Sigmoid colon (tissue), 7 donors: ENCODE measurements around the gene THSD7B. TPM values are rescaled to one million over a fixed set of nuclear protein-coding genes. Genes with fewer than 3 reads are reported as not detected.

Source experiments
- DNase-seq: peaks from one replicate; pipeline ENCODE4 v3.0.0-alpha.2; 2019
- H3K27ac ChIP-seq, 4 donors: fragments of 200-600 bp; sonication (generic); one replicate each; pipeline ENCODE4 v1.5.1; 2016 to 2019; ENCODE audit warnings: mild to moderate bottlenecking in 1 of 4
- H3K27me3 ChIP-seq, 3 donors: fragments of 200-600 bp; sonication (generic); one replicate each; pipeline ENCODE4 v1.5.1; 2019; ENCODE audit warnings: mild to moderate bottlenecking in 1 of 3
- H3K36me3 ChIP-seq, 4 donors: fragments of 200-600 bp; sonication (generic); one replicate each; pipeline ENCODE4 v1.5.1; 2016 to 2019
- H3K4me1 ChIP-seq, 4 donors: fragments of 200-600 bp; sonication (generic); one replicate each; pipeline ENCODE4 v1.5.1; 2017 to 2019
- H3K4me3 ChIP-seq, 4 donors: fragments of 200-600 bp; sonication (generic); one replicate each; pipeline ENCODE4 v1.5.1; 2017 to 2019; ENCODE audit warnings: mild to moderate bottlenecking in 2 of 4, moderate library complexity in 1 of 4
- H3K9me3 ChIP-seq, 4 donors: fragments of 200-600 bp in 3 of 4; sonication (generic) in 3 of 4; one replicate each; pipeline versions ENCODE4 v1.5.1 to v1.6.1; 2013 to 2019
- EP300 ChIP-seq, 4 donors: sonication (generic); formaldehyde crosslinking; IDR thresholded peaks; one replicate each; pipeline ENCODE4 v1.6.1; 2017; ENCODE audit warnings: antibody characterized with exemption in 4 of 4
- POLR2A ChIP-seq, 2 donors: fragments of 450-650 bp; IDR thresholded peaks; one replicate each; pipeline ENCODE4 v1.6.1; 2016; ENCODE audit warnings: antibody characterized with exemption in 2 of 2, mild to moderate bottlenecking in 2 of 2, moderate library complexity in 2 of 2
- POLR2AphosphoS5 ChIP-seq, 4 donors: sonication (generic); formaldehyde crosslinking; IDR thresholded peaks; one replicate each; pipeline ENCODE4 v1.6.1; 2017; ENCODE audit warnings: antibody characterized with exemption in 4 of 4
- WGBS, 2 donors: extraction: QIAGEN DNeasy Blood & Tissue Kit; methylation state at CpG; one replicate each; pipeline ENCODE4 v1.1.7; 2013; 5-methylcytosine and 5-hydroxymethylcytosine counted together
- intact Hi-C: fragments of 100-400 bp; cut with DNase I; formaldehyde crosslinking; loops from one replicate; pipeline ENCODE4 v1.15.1; 2023
- polyA plus RNA-seq, 3 donors: library from polyadenylated mRNA; stranded (reverse); fragments of 200-250 nt; gene quantifications; one replicate each; pipeline ENCODE4 v1.2.3, GENCODE V29; 2013
- total RNA-seq, 4 donors: library from RNA; depleted of rRNA; stranded (reverse); fragments of >200 nt; gene quantifications; one replicate each; pipeline ENCODE4 v1.1.0, GENCODE V29; 2016
- TF ChIP-seq, protein P1 (sequence below), 4 experiments: fragments of 450-650 bp in 3 of 4; fragments of 200-600 bp in 1 of 4; IDR thresholded peaks; one replicate each; pipeline ENCODE4 v1.5.1; 2016 to 2019; ENCODE audit warnings: antibody characterized with exemption in 4 of 4, mild to moderate bottlenecking in 3 of 4, moderate library complexity in 2 of 4
- donor health status: healthy with polysubstance abuse.
- donor health status: Bipolar disorder and iron deficiency.
- donor health status: healthy.

Gene THSD7B
- total and polyA plus RNA-seq, 7 donors = 0.16 to 0.83 (median 0.27) TPM; not detected in 2

DNA sequence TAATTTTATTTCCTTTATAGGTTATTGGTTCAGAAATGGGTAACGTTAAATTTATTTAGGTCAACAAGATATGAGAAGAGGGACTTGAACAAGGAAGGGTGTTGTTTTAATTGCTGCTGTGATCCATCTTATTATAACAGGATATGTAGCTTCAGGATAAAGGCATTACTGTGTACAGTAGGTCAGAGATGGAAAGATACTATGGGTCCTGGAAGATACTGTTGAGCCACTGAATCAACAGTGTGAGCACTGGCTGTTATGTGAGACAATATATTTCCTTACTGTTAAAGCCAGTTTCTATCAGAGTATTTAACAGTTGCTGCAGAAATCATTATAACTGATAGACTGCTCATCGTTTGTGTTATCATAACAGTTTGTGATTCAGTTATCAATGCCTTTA lies 414.7 kb downstream of the THSD7B start:
- Histone ChIP-seq H3K4me1 (no peaks in the 10 kb centered on the region), H3K36me3 (no peaks in the 10 kb centered on the region), H3K9me3 (no peaks in the 10 kb centered on the region), H3K27me3 (no peaks in the 10 kb centered on the region), H3K27ac (no peak overlapping the region), H3K4me3 (no peak overlapping the region)
- TF ChIP-seq POLR2AphosphoS5 (IDR thresholded peaks at IDR 0.05) (no peak), POLR2A (IDR thresholded peaks at IDR 0.05) (no peak), EP300 (IDR thresholded peaks at IDR 0.05) (no peak)
- intact Hi-C loops = no loop called here
- no peak for DNase-seq
- WGBS, 2 donors = 79 to 84% methylated on average over 2 of the region's 2 CpGs

- Histone ChIP-seq H3K9me3 (no peaks in the 10 kb centered on the region), H3K27ac (no peak overlapping the region), H3K4me3 (no peak overlapping the region), H3K27me3 (no peaks in the 10 kb centered on the region), H3K36me3 (no peaks in the 10 kb centered on the region), H3K4me1 (no peaks in the 10 kb centered on the region)
- intact Hi-C loops = no loop called here
- DNase-seq = no peak
- 78 to 82% methylated on average over 1 of the region's 1 CpG for WGBS, 2 donors
- no peak for TF ChIP-seq EP300 (IDR thresholded peaks at IDR 0.05)
- TF ChIP-seq, protein P1, sequence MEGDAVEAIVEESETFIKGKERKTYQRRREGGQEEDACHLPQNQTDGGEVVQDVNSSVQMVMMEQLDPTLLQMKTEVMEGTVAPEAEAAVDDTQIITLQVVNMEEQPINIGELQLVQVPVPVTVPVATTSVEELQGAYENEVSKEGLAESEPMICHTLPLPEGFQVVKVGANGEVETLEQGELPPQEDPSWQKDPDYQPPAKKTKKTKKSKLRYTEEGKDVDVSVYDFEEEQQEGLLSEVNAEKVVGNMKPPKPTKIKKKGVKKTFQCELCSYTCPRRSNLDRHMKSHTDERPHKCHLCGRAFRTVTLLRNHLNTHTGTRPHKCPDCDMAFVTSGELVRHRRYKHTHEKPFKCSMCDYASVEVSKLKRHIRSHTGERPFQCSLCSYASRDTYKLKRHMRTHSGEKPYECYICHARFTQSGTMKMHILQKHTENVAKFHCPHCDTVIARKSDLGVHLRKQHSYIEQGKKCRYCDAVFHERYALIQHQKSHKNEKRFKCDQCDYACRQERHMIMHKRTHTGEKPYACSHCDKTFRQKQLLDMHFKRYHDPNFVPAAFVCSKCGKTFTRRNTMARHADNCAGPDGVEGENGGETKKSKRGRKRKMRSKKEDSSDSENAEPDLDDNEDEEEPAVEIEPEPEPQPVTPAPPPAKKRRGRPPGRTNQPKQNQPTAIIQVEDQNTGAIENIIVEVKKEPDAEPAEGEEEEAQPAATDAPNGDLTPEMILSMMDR (IDR thresholded peaks at IDR 0.05) = no peak
- TF ChIP-seq POLR2A (IDR thresholded peaks at IDR 0.05) = no peak
- TF ChIP-seq POLR2AphosphoS5 (IDR thresholded peaks at IDR 0.05) = no peak
These were observed 416.0 kb downstream of the THSD7B start for GRCh38 chr2:137181370-137181769.

GRCh38 chr2:137182071-137182470 lies 416.7 kb downstream of the THSD7B start:
- Histone ChIP-seq H3K9me3 (no peaks in the 10 kb centered on the region), H3K27ac (no peak overlapping the region), H3K4me3 (no peak overlapping the region), H3K4me1 (no peaks in the 10 kb centered on the region), H3K27me3 (no peaks in the 10 kb centered on the region), H3K36me3 (no peaks in the 10 kb centered on the region)
- TF ChIP-seq POLR2A (IDR thresholded peaks at IDR 0.05) (no peak), EP300 (IDR thresholded peaks at IDR 0.05) (no peak), POLR2AphosphoS5 (IDR thresholded peaks at IDR 0.05) (no peak)
- TF ChIP-seq, protein P1 (IDR thresholded peaks at IDR 0.05) = no peak
- 67 to 85% methylated on average over 3 of the region's 3 CpGs for WGBS, 2 donors
- intact Hi-C loops = no loop called here
- DNase-seq = no peak

GRCh38 chr2:137183206-137183898 lies 418.0 kb downstream of the THSD7B start:
- DNase-seq = no peak
- no peaks in the 10 kb centered on the region for H3K4me1 ChIP-seq
- no peak overlapping the region for H3K27ac ChIP-seq
- intact Hi-C loops = no loop called here
- no peaks in the 10 kb centered on the region for H3K36me3 ChIP-seq
- no peak overlapping the region for H3K4me3 ChIP-seq
- no peaks in the 10 kb centered on the region for H3K27me3 ChIP-seq
- H3K9me3 ChIP-seq = no peaks in the 10 kb centered on the region
- WGBS, 2 donors = 75 to 82% methylated on average over 3 of the region's 3 CpGs
- TF ChIP-seq EP300 (IDR thresholded peaks at IDR 0.05) = no peak
- no peak for TF ChIP-seq POLR2AphosphoS5 (IDR thresholded peaks at IDR 0.05)
- TF ChIP-seq, protein P1 (IDR thresholded peaks at IDR 0.05) = no peak
- no peak for TF ChIP-seq POLR2A (IDR thresholded peaks at IDR 0.05)

DNA sequence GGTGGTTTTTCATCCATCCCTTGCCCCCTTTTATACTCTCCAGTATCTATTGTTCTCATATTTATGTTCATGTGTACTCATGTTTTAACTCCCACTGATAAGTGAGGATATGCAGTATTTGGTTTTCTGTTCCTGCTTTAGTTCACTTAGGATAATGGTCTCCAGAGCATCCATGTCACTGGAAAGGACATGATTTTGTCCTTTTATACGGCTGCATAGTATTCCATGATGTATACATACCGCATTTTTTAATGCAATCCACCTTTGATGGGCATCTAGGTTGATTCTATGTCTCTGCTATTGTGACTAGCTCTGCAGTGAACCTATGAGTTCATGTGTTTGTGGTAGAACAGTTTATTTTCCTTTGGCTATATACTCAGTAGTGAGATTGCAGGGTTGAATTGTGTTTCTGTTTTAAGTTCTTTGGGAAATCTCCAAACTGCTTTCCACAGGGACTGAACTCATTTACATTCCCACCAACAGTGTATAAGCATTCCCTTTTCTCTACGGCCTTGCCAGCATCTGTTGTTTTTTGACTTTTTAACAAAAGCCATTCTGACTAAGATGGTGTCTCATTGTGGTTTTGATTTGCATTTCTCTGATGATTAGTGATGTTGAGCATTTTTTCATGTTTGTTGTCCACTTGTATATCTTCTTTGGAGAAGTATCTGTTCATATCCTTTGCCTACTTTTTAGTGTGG lies 420.2 kb downstream of the THSD7B start:
- no peak for DNase-seq
- intact Hi-C loops = no loop called here
- TF ChIP-seq, protein P1 (IDR thresholded peaks at IDR 0.05) = no peak
- TF ChIP-seq EP300 (IDR thresholded peaks at IDR 0.05) = no peak
- TF ChIP-seq POLR2A (IDR thresholded peaks at IDR 0.05) = no peak
- no peak for TF ChIP-seq POLR2AphosphoS5 (IDR thresholded peaks at IDR 0.05)
- WGBS, 2 donors = 92% methylated on average over 3 of the region's 3 CpGs
- no peak overlapping the region for H3K4me3 ChIP-seq
- H3K27me3 ChIP-seq = no peaks in the 10 kb centered on the region
- H3K4me1 ChIP-seq = no peaks in the 10 kb centered on the region
- H3K27ac ChIP-seq = no peak overlapping the region
- H3K9me3 ChIP-seq = no peaks in the 10 kb centered on the region
- H3K36me3 ChIP-seq = no peaks in the 10 kb centered on the region
